ENCODE measurements around the gene TMIGD3.

The TMIGD3 gene

DNA sequence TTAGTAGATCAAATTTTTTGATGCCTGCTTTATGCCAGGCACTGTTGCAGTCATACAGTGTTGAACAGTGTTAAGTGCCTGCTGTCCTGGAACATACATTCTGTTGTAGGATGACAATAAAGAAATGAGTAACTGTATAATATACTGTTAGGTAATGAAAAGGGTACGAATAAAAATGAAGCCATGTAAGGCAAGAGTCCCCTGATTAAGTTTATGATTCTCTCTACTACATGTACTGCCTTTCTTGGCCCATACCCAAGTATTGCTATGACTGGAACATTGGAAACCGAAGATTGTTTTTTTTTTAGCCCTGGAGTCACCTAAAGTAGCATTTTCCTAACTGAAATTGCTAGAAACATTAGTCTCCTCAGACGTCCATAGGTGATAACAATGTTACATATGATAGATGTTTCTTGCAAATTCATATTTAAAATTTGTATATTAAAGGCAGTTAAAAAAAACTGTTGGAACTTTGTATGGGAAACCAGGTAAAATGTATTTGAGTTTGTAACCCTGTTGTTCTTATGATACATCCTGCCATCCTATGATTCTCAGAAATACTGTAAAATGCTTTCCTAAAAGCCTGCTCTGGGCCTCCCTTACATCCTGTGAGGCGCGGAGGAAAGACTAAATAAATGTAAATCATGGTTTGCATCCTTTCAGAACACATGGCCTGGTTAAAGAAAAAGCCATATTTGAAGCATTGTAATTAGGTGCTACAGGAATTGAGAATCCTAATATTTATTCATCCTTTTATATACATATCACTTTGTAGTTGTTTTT is 48.4 kb downstream of the TMIGD3 start:
- no peak for DNase-seq (ENCODE audit: low read depth, low spot score)
- H3K4me3 ChIP-seq (ENCODE audit: low read length), result no peak overlapping the region

DNA sequence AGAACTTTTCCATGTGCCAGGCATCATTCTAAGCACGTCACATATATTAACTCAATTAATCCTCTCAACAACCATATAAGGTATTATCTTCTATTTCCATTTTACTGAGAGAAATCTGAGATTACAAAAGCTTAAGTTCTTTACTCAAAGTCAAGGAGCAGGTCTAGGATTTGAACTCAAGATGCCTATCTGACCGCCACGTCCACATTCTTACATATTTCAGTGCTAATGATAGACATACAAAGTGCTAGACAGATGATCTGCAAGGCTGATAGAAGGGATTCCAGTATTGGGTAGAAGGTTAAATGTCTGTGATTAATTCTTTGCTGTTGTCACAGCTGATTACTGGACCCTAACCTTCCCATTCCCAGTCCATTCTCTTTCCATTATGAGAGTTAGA is 49.7 kb downstream of the TMIGD3 start:
- no peak for DNase-seq (ENCODE audit: low read depth, low spot score)
- no peak overlapping the region for H3K4me3 ChIP-seq (ENCODE audit: low read length)

DNA sequence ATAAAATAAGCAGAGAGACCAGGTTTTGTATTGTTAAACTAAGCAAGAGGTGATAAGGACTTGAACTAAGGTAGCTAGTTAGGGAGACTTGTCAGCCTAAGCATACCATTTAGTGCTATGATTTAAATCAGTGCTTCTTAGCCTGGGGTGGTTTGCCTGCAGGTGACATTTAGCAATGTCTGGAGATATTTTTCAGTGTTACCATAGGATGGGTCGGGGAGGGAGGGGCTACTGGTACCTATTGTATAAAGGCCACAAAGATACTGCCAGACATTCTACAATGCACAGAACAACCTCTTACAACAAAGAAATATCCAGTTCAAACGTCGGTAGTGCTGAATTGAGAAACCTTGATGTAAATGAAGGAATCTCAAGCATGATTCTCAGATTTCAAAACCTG is 50.9 kb downstream of the TMIGD3 start:
- H3K4me3 ChIP-seq (ENCODE audit: low read length), result no peak overlapping the region
- DNase-seq (ENCODE audit: low read depth, low spot score), result no peak

DNA sequence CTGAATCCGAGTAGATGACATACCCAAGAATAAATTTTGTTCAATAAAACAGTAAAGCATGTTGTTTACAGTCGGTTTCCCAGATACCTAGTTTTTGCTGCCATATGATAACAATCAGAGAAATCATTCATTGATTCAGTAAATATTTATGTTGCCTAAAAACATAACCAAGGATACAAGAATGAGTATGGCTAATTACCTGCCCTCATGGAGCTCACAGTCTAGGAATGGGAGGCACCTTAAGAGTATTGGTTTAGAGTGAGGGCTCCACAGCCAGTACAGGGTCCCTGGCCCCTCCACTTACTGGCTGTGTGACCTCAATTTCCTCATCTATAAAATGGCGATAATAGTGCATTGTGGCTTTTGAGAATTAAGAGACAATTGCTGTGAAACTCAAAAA is 53.2 kb downstream of the TMIGD3 start:
- no peak for DNase-seq (ENCODE audit: low read depth, low spot score)

DNA sequence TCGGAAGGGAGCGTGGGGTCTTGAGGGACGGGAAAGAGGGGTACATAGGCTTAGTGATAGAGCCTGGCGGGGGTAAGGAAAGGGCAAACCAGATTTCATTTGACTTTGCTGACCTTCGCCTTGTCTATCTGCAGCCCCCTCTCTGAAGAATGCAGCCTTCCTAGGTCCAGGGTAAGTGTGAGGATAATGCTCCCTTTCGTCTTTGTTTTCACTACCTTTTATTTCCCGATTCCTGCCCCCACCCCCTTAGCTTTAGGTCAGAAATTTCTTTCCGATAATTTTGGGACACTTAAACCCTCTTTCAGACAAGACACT is 53.8 kb downstream of the TMIGD3 start:
- DNase-seq (ENCODE audit: low read depth, low spot score), result no peak
- H3K4me3 ChIP-seq (ENCODE audit: low read length), result peak overlapping the region; percentile 84

More for the DNA sequence above, 53.2 kb downstream of the TMIGD3 start:
- H3K4me3 ChIP-seq (ENCODE audit: low read length), result peak overlapping the region; percentile 84

DNA sequence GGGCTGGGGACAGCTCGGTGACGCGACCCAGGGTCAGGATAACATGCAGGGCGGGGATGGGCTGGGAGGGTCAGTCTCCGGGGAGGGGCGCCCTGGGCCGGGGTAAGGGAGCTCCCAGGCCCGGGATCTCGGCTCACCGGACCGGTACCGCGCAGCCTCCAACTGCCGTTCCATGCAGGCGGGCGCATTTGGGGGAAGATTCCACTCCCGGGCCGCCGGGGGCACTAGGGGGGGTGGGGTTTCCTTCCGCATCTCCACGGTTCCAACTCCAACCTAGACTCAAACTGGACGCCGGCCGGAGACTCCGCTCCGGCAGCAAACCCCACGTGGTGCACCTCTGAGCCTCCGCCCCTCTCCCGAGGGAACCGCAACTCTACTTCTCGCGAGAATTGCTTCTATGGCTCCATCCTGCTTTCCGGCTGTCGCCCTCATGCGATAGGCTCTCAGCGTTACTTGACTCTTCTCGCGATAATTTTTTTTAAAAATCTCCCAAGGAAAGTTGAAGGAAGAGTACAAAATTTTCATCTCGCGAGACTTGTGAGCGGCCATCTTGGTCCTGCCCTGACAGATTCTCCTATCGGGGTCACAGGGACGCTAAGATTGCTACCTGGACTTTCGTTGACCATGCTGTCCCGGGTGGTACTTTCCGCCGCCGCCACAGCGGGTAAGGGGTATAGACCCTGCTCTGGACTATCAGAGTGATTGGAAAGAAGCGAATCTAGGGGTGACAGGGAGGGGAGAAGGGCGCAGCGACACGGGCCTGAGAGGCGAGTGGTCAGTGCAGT is 54.3 kb downstream of the TMIGD3 start, which contains the start of the genes ATP5PB and WDR77:
ATP5PB (plus strand) TSS at position 547 of the 785 bp plus-strand sequence; CDS start at position 625, 78 bp downstream.
WDR77 (minus strand) TSS at position 339 of the 785 bp plus-strand sequence; CDS start at position 252, 87 bp downstream.
- H3K4me3 ChIP-seq (ENCODE audit: low read length), result peak within 1 kb of the TSS; percentile 84
- DNase-seq (ENCODE audit: low read depth, low spot score), result peak; percentile 98

DNA sequence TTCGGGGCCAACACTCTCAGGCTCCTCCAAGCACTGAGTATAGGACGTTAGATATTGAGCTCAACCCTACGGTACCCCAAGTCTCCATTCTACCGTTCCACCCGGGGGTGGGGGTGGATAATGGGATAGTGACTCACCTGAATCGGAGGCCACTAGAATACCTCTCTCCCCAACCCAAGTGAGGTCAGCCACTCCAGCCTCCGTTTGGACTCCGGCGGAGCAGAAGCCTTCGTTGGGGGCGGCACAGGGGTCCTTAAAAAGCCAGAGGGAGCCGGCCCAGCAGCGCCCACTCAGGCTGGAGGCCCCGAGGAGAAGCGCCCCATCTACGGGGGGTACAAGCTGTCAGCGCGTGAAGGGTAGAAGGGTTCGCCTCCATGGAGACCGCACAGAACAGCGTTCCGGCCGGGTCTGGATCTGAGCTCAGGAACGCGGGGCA is 54.9 kb downstream of the TMIGD3 start:
- DNase-seq (ENCODE audit: low read depth, low spot score), result no peak
- H3K4me3 ChIP-seq (ENCODE audit: low read length), result peak overlapping the region; percentile 84

DNA sequence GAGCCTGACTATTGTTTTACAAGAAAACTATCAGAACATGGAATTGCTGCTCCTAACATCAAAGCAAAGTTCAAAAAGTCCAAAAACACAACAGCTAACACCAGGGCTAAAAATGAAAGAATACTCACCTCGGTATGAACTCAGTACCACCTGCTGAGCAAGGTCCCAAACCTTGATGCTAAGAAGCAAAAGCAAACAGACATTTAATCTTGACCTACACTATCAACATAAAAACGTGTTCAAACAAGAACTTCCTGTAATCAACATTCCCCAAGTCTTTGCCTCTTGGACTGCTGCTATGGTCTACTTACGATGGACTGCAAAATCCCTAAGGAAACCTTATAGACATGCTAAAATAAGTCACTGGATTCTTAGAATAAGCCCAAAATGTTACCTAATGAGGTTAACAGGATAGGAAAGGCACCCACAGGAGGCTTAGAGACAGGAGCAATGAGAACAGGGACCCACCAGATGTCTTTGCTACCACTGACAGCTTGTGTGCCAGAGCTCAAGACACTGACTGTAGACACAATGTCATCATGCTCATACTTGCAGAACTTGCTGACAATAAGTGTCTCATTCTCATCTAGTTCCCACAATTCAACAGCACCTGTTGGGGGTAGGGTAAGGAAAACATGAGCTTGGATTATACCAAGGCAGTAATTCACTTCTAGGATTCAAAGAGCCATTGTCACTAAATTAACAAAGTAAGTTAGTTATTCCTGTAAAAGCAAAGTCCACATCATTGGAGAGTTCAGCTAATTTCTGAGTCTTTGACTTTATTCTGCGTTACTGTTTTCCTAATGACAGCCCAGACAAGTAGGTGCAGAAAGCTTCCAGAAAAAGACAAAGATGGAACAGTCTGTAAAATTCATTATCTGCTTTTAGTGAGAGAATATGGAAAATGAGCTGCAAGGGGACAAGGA is 56.2 kb downstream of the TMIGD3 start:
- no peak for DNase-seq (ENCODE audit: low read depth, low spot score)
- H3K4me3 ChIP-seq (ENCODE audit: low read length), result no peak overlapping the region

DNA sequence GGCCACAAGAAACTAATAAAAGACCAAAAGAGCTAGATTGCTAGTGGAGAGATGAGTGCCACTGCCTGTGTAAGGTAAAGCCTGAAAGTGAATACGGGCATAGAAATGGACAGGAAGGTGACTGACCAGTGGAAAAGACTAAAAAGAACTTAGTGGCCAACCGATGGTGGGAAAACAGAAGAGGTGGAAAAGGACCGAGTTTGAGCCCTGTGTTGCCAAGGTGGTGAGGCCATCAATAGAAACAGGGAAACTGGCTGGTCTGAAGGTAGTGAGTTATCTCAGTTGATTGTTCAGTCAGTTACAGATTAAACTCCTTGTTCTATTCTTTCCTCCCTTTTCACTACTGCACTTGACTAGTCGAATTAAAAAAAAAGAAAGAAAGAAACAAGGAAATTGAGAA is 56.9 kb downstream of the TMIGD3 start:
- DNase-seq (ENCODE audit: low read depth, low spot score), result no peak
- no peak overlapping the region for H3K4me3 ChIP-seq (ENCODE audit: low read length)

DNA sequence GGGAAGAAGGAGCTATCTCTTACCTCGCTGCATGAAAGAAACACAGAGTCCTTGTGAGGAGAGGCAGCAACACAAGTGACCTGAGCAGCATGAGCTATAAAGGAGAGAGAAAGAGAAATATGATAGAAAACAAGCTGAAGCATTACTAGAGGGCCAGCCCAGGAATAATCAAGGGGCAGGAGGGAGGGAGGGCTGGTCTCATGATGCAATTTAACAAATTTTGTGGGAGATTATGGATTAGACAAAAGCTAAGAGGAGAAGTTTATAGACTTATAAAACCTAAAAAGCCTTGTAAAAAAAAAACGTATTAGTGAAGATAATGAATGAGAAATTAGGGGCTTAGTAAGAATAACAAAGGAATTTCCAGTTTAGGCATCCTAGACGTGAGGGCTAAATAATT is 59.4 kb downstream of the TMIGD3 start:
- no peak overlapping the region for H3K4me3 ChIP-seq (ENCODE audit: low read length)
- DNase-seq (ENCODE audit: low read depth, low spot score), result no peak

DNA sequence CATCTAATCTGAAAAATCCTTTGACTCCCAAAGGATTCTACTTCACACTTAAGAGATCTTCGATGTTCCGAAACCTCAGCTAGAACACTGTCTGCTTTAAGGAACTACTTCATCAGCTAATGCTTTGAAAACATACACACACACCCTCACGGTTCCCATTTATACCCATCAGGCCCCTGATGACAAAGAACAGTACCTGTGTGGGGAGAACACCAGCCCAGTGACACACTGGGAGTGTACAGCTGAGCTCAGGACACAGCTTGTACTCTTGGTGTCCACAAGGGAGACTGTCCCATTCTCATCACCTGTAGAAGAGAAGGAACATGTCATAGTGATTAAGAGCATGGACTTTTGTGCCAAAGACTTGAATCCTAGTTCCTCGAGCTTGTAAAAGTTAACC is 61.0 kb downstream of the TMIGD3 start:
- DNase-seq (ENCODE audit: low read depth, low spot score), result no peak
- no peak overlapping the region for H3K4me3 ChIP-seq (ENCODE audit: low read length)

DNA sequence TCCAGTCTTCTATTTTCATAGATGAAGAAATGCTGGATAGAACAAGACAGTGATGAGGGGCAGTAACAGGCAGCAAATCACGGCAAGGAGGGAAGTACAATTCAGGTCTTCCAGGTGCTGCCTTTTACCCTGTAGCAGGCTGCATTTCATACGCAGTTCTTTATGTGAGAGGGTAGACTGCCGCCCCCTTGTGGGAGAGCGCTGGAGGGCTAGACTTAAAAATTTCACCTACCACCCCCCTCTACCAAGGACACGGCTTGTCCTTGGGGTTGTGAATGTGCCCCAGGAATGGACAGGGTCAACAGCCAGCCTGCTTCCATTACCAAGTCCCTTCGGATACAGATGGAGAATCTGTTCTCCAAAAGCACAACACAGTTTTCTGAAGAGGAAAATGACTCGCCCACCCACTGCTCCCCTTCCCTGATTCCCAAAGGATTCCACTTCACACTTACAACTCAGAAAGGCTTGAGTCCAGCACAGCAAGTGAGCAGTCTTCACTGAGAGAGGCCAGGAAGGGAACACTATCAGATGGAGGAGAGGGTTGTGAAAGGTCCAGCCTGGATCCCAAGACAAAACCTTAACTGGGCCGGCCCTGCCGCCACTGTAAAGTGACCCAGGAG is 61.8 kb downstream of the TMIGD3 start:
- DNase-seq (ENCODE audit: low read depth, low spot score), result peak; percentile 47
- H3K4me3 ChIP-seq (ENCODE audit: low read length), result no peak overlapping the region

DNA sequence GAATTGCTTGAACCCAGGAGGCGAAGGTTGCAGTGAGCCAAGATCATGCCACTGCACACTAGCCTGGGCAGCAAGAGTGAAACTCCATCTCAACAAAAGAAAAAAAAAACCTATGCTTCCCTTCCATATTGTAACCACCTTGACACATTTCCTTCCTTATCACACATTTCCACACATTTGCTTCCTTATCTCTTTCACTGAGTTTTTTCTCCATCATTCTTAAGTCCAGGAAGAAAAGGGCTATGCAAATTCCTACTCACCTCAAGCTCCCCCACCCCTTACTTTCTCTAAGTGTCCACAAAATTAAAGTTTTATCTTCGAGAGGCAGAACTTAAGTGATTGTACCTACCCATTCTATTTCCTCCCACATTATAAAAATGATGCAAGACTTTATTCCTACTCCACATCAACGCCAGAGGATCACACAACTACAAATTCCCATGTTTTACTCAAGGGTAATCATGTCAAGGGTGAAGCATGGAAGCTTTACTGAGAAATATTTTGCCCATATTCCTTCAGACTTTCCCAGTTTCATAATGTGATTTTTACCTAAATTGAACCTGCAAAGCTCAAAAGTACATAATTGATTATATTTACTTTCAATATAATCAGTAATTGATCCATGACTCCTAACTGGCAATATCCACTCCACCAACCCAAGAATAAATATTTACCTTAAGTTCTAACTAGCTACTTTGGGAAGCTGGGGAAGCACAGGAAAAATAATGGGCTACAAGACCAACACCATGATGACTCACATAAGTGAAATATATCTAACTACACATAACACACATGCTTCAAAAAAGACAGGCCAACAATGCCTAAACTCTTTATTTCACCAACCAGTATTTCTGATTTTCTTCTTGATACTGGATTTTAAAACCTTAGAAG is 63.7 kb downstream of the TMIGD3 start:
- H3K4me3 ChIP-seq (ENCODE audit: low read length), result no peak overlapping the region
- DNase-seq (ENCODE audit: low read depth, low spot score), result no peak

DNA sequence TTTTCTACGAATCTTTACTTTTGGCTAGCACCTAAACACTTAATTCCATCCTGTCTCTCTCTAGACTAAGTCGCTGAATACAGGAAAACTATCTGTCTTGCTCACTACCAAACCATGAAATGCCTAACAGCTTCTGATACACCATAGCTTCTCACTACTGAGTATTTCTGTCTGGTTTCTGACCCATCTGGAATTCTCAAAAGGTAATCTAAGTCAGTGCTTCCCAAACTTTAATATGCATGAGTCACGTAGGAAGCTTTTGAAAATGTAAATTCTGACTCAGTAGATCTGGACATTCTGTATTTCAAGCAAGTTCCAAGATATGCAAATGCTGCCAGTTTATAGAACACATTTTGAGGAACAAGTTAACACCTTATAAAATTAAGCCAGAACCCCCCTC is 66.7 kb downstream of the TMIGD3 start:
- DNase-seq (ENCODE audit: low read depth, low spot score), result no peak
- H3K4me3 ChIP-seq (ENCODE audit: low read length), result no peak overlapping the region
